ENCODE results near the gene HDAC4.

The HDAC4 gene

DNA sequence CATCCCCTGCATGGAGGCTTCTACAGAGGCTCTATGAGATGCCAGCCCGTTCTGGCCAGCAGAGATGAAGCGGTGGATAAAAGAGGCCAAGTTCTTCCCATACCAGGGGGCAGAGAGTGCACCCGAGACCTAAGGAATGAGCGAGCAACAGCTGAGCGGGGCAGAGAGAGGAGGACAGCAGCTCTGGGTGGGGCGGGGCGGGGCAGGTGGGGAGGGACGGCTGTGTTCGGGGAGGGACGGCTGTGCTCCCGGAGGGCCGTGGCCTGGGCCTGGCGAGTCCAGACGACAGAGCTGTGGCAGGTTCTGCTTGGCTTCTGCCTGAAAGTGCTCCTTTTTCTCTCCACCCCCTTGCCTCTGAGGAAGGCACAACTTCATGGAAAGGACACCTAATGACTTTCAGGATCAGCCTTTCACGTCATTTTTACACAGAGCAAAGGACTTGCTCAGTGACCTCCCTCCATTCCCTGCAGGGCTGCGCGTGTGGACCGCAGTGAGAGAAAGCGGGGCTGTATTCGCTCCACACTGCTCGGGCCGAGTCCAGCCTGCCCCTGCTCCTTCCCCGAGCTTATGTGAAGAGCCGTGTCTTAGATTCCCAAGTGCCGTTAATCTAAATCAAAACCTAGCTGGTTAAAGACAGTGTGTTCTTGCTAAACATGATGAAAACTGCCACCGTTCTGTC, 232.9 kb downstream of the HDAC4 start:
- DNase-seq (ENCODE audit: low spot score) = no peak

DNA sequence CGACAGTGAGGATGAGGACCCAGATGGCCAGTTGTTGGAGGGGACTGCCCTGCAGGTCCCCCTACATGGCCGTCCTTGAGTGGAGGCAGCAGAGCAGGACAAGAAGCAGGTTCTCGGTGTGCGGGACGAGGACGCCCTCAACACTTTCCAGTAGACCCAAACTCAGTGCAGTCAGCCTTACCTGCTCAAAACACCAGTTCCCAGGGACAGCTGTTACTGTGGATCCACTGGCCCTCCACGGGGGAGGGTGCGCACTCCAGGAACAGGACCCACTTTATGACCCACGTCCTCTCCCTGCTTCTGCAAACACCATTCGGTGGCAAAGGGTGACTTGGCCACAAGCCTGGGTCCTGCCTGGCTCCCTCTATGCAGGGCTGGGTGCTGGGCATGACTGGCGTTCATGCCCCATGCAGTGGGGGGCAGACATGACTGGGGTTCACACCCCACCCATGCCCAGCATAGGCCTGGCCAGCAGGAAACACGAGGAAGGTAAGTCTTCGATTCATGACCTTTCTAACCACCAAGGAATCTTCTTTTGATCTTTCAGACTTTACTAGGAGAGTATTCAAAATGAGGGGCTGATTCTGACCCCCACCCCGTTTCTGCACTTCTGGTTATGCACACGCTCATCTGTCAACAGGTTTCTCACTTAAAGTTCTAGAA, 233.7 kb downstream of the HDAC4 start:
- no peak for DNase-seq (ENCODE audit: low spot score)

DNA sequence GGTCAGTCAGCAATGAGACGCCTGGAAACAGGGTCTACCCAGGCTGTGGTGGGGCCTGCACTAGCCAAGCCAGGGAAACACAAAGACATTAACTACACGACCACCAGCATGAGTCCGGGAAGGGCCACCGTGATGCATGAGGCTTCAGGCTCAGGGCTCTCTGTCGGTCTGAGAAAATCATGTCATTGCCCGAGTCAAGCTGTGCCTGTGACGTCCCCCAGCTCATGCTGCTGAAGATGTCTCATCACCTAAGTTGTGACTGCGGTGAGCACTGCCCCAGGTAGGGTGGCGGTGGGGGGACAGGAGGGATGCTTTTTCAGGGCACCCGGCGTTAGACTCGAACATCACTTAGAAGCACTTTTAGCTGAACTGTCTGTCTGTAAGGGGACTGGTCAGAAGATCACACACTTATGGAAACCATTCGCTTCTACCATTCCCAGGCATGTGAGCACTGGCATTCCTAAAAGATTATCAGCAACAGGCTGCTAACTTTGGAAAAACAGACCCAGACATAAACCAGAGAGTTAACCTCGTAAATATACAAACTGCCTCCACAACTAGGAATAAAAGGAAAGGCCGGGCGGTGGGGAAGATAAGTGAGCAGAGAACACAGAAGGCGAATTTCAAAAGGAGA, 234.5 kb downstream of the HDAC4 start:
- DNase-seq (ENCODE audit: low spot score) = no peak

DNA sequence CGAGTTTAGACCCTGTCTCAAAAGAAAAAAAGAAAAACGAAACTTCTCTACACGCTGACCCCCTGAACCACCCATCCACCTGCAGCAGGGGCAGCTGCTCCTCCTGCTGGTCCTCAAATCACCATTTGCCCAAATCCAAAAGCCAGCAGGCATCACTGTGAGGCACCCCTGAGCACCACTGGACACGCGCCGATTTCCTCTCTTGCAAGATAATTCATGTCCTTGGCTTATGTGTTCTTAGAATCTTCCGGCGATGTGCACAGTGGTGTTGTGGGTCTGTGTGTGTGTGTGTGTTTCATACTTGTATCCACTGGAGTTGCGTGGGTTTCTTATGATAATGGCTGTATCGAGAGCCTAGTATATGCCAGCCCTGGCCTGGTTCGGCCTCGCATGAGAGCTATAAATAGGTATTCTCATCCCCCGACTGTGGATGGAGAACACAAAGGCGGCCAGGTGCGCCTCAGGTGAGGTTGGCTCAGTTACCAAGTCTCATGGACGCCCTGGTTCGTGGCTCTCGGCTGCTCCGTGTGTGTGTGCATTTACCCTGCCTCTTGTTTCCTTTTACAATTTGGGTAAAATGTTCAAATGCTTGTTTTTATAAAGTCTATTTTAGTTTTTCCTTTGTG, 235.5 kb downstream of the HDAC4 start:
- DNase-seq (ENCODE audit: low spot score) = no peak

DNA sequence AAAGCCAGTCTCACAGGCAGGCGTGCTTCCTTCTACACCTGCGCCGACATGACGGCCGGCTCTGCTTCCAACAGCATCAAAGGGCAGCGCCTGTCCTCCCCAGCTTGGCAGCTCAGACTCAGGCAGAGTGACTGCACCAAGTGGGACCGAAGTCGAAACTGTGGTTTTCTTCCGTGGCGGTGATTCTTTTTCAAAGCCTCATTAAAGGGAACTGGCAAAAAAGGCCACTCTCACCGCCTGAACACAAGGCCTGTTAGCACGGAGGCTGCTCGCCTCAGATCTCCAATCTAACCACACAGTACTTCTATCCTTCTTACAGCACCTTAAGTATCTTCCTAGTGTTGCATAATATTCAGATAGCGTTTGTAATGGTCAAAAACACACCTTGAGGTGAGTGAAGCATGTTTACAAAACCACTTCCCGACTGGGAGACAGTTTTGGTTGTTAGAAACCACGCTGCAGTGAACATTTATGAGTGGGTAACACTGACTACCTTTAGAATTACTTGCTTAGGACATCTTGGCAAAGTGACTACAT, 236.4 kb downstream of the HDAC4 start:
- DNase-seq (ENCODE audit: low spot score) = no peak

DNA sequence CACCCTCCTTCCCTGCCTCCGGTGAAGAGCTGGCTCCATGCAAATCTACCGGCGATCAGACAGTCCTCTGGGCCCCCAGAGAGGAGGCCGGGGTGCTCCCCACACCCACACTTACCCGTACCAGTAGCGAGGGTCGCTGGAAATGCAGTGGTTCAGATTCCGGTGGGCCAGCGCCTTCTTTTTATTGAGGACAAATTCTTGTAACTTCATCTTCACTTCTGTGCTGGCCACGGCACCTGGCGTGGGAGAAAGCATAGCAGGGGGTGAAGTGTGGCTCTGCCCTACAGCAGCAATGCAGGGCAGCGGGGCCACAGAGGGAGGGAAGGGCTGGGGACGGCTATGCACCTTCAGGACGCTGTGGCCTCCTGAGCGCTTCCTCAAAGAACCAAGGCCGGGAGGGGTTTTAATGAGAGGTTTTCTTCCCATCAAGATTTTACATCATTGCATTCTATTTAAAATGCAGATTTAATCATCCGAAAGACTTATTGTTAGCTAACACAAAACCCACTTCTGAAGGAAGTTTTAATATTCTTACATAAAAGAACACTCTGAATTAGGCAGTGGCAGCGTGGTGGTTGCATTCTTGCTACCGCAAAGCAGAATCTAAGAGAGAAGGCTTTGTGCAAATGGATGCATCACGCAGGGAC, 237.0 kb downstream of the HDAC4 start:
- DNase-seq (ENCODE audit: low spot score) = no peak

DNA sequence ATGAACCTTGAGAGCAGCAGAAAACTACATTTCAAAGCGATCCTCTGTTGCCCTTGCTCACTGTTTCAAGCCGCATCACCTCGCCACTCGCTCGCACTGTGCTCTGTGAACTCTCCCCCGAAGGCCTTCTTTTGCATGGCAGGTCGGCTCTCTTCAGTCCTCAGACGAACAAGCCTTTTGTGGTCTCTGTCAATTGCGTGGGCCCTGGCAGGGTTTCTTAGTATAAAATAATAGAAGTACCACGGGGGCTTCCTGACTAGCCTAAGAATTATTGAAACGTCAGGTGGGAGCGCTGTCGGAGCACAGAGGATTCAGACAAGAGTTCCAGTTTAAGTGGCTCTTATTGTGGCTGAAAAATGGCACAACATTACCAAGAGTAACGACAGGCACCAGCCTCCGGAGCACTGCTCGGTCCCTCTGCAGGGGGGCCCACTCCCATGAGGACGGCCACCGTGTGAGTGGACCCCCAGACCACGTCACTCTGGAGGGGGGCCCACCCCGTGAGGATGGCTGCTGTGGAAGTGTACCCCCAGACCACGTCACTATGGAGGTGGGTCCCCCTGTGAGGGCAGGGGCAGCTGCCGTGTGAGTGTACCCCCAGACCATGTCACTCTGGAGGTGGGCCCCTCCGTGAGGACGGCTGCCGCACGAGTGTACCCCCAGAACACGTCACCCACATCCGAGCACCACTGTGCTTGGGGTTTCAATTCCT, 237.7 kb downstream of the HDAC4 start:
- no peak for DNase-seq (ENCODE audit: low spot score)

DNA sequence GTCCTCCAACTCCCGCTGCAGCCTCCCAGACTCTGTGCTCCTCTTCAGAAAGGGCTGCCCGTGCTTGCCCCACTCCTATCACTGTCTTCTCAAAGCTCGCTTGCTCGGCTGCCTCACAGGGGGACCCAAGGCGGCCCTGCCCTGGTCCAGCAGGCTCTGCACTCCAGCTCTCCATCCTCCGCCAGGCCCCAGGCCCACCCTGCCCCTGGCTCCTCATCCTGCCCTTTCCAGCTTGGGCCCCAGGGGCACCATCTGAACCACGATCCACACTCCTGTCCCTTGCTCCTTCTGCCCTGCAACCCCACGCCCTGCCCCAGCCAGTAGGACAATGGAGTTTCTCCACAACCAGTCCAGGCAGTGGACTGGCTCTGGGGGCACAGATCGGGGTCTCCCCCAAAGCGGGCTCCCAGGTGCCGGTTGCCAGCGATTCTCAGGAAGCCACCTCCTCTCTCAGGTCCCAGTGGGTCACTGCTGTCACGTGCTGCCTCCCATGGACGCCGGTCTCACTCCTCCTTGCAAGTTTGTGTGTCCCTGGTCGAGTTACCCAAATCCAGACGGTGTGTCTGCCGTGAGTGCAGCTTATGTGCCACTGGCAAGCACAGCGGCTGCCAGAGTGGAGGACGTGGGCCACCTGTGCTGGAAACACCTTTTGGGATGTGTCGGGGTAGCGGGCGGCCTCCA, 238.5 kb downstream of the HDAC4 start:
- no peak for DNase-seq (ENCODE audit: low spot score)

DNA sequence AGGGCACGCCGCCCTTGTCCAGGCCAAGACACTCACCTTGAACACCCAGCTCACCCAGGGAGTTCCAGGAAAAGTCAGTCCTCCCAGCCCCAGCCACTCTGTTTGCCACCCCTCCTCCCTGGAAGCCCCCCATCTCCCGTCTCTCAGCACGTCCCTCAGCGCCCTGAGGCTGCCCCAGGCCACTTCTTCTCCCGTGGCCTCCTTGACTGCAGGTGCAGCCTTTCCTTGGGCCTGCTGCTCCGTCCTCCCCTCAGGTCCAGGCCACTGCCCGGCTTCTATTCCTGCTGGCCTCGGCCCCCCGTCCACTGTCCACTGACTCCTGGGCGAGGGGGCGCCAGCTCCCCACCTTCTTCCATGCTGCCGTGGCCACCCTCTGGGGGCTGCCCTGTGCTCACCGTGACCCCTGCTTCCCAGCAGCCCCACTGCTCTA, 239.1 kb downstream of the HDAC4 start:
- DNase-seq (ENCODE audit: low spot score) = no peak

DNA sequence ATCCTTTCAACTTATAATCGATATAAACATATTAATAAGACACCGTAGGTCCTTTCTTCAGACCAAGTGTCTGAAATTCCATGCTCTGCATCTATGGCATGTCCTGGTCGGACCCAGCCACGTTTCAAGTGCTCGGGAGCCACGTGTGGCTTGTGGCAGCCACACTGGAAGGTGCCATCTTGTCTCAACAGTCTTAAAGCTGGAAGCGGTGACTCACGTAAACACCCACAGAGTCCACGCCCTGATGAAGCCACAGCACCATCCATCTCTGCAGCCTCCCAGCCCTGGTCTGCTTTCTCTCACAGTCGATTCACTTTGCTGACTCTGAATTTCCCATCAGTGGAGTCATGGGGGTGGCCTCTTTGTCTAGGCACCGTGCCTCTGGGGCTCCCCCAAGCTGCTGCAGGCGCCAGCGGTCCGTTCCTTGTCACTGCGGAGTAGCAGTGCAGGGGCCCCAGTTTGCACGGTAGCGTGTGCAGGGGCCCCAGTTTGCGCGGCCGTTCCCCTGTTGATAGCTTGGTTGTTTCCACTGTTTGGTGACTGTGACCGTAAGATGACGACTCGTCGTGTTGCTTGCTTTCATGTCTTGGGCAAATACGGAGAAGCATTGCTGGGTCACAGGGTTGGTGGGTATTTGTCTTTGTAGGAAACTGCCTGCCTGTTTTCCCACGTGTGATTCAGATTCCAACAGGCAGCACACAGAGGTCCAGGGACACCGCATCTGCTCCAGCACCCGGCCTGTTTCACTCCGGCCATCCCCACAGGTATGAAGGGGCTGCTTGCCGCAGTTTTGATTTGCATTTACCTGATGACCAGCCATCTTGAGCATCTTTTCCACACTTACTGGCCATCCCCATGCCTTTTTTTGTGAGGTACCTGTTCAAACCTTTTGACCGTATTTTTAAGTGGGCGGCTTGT, 240.3 kb downstream of the HDAC4 start:
- DNase-seq (ENCODE audit: low spot score) = no peak

DNA sequence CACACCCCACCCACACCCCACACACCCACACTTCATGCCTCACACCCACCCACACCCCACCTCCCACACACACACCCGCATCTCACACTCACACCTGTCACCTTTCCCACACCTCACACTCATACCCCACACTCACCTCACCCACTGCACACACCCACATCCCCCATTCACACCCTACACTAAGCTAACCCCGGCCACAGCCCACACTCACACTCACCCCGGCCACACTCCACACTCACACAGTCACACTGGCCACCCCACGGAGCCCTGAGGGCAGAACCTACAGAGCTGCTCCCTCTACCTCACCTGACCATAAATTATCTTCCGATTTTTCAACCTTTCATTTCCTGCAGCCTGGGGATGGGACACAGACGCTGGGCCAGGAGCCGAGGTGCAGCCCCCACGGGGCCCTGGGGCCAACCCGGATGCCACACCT, 241.3 kb downstream of the HDAC4 start:
- no peak for DNase-seq (ENCODE audit: low spot score)

DNA sequence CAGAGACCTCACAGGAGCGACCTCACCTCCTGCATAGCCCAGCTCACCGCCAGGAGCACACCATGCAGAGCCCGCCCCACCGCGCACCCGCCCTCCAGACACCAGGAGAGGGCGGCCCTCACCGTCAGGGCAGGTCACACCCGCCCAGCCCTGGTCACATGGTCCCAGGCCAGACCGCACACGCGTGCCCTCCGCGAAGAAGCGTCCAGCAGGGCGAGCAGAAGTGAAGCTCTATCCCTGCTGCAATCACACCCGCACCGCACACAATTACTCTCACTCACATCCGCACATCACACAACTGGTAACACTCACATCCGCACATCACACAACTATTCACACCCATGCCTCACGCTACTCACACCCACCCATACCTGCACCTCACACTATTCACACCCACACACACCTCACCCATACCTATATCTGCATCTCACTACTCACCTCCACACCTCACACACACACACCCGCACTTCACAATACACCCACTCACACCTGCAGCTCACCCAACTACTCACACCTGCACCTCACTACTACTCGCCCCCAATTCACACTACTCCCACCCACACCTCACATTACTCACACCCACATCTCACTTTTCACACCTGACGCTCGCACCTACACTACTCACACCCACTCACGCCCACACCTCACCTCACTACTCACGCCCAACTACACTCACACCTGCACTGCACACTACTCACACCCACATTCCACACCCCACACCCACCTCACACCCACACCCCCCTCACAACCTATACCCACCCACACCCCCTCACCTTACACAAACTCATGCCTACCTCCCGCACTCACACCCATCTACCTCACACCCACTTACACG, 242.0 kb downstream of the HDAC4 start:
- DNase-seq (ENCODE audit: low spot score) = no peak

DNA sequence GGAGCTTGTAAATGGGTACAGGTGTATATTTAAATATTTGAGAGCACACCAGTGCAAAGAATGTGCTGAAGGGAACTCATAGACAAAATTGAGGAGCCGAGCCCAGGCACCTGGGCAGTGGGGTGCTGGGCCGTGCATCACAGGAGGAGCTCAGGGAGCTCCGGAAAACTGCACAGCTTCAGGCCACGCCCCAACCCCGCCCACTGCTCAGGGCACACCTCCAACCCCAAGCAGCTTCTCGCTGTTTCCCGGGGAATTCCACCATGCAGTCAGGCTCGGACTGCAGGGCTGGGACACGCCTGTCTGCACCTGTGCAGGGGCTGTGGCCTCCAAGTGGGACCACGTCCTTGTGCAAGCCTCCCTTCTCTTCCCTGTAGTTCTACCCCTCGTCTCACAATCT, 243.0 kb downstream of the HDAC4 start:
- no peak for DNase-seq (ENCODE audit: low spot score)

DNA sequence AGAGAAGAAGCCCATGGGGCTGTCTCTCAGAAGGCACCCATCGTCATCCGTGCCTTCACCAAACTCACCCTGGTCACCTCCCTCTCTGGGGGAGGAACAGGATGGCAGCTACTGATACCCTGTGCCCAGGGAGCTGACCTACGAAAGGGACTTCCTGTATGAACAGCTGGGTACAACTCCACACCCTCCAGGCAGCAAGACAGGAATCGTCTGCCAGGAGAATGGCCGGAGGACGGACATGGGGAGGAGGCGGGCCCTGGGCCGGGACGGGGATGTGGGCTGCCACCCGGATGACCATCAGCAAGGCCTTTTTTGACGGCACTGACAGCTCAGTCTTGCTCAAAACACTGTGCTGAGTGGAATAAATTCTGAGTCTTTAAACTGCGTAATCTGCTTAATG, 243.6 kb downstream of the HDAC4 start:
- DNase-seq (ENCODE audit: low spot score) = no peak

DNA sequence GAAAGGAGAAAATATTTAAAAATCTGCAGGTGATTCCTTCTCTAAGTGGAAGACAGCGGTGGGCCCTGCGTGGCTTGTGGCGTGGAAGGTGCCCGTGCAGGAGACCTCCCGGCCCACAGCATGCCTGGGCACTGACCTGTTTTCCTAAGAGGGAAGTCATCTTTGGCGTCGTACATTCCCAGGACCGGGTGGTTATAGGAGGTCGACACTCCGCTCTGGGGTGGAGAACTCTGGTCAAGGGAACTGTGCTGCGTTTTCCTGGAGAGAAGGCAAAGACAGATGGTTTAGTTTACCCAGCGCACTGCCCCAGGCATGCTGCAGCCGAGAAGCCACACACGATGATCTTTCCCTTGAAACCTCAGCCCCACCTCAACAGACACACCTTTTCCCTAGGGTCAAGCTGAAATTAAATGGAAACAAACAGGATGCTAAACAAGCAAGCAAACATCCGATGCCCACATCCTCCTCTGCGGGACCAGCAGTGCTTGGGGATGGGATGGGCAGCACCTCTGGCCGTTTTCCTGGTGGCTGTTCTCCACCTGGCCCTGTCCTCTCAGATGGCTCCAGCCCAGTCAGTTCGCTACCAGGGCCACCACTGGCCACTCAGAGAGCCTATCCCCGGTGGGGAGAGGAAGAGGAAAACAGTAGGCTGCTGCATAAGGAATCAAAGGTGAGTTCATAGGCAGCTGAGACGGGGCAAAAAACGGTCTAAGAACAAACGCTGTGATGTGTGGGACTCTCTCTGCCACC, 244.1 kb downstream of the HDAC4 start:
- no peak for DNase-seq (ENCODE audit: low spot score)

DNA sequence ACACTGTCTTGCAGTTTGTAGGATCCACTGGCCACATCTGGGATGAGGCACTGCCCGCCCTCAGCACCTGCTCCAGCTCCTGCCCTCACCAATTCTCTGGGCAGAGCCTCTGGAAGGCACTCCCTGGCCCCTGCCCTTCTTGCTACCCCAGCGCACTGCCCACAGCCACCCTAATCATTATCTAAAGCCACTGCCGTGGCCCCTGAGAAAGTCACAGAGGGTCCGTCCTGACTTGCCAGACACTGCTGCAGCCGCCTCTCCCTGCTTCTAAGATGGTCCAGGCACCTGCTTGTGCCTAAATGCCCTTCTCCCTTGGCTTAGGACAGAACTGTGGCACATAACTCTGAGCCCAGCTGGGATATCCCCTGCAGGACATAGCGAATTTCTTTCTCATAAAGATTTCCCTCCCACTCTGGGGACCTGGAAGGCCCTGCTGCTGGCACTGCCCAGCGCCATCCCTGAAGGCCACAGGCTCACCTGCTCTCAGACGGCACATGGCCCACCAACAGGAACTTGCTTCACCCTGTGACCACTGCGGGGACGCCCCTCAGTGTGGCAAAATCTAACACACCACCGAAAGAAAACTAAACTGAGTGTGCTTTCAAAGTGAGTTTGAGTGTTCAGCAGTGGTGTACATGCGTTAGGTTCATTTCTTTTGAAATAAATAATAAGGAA, 244.9 kb downstream of the HDAC4 start:
- DNase-seq (ENCODE audit: low spot score) = no peak

DNA sequence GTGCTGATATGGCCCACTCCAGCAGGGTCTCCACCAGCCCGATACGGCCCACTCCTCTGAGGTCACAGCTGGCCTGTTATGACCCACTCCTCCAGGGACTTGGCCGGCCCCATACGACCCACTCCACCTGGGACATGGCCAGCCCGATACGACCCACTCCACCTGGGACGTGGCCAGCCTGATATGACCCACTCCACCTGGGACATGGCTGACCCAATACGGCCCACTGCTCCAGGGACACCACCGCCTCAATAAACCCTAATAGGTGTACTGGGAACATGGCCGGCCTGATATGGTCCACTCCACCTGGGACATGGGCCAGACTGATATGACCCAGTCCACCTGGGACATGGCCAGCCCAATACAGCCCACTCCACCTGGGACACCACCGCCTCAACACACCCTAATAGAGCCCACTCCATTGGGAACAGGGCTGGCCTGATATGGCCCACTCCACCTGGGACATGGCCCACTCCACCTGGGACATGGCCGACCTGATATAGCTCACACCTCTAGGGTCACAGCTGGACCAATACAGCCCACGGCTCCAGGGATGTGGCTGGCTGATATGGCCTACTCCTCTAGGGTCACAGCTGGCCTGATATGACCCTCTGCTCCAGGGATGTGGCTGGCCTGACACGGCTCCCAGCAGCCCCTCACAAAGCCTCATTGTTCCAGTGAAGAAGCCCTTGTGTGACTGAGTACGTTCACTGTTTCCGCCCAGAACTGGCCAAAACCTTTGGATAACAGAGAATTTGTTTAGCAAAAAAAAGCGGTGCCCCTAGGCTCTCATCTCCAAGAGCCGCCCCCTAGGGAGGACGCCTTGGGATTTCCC, 245.6 kb downstream of the HDAC4 start:
- peak; percentile 95 for DNase-seq (ENCODE audit: low spot score)
